Measurements from ENCODE around the gene ADAMTS16.

DNA sequence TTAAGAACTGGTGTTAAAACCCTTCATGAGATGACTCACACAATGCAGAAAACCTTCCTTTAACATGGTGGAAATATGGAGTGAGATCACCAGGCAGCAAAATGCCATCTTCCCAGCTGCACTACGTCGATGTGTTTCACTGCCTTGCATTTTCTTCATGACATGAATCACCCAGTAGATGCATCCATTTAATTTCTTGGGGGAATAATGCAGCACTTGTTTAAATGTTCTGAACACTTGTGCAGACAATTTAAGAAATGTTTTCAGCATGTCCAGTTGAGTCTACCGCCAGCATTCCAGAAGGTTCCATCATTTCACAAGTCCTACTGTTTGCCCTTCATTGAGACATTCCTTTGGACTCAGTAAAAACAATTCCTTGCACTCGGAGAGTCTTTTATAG, 81.6 kb downstream of the ADAMTS16 start:
- TF ChIP-seq TAF1 (IDR thresholded peaks at IDR 0.05; ENCODE audit: low read depth, low read length), result no peak
- no peak for TF ChIP-seq POLR2A (IDR thresholded peaks at IDR 0.05; ENCODE audit: low read depth, low read length)
- no peak for TF ChIP-seq POLR2AphosphoS5 (IDR thresholded peaks at IDR 0.05; ENCODE audit: low read depth, low read length)
- TF ChIP-seq SPI1 (IDR thresholded peaks at IDR 0.05; ENCODE audit: low read depth, low read length), result no peak
- TF ChIP-seq POU2F2 (IDR thresholded peaks at IDR 0.05; ENCODE audit: low read depth, low read length), result no peak
